HG03108 (cell line): ENCODE measurements around the gene MNAT1.

Experiments used
- ATAC-seq: cut with Tn5 transposase; IDR thresholded peaks from one replicate; pipeline ENCODE4 v1.9.1; 2021; ENCODE audit warnings: moderate library complexity; ENCODE audit not compliant: unreplicated experiment

Gene MNAT1

DNA sequence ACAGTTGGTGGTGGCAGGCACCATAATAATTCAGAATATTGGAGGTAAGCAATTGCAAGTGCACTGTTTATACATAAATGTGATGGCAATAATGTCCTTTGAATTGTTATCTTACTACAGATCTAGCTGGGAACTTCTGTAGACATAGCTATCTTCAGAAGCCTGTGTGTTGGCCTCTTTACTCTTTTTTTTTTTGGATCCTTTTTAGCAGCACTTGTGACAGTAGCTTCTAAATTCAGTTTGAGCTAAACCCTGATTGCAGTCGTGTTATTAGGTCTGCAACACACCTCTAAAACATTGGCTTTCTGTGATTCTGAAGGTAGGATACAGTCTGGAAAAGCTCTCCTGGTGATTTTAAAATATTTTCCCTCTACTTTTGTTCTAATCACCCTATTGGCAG is 285.0 kb downstream of the MNAT1 start:
- no peak for ATAC-seq
